GM21576 (cell line): ENCODE measurements around the gene CA5A.
A peak's percentile ranks its signal among the peaks of the same experiment; 100 is the strongest.

Source experiments
- ATAC-seq: cut with Tn5 transposase; IDR thresholded peaks from one replicate; pipeline ENCODE4 v1.9.1; 2021; ENCODE audit warnings: mild to moderate bottlenecking, moderate library complexity; ENCODE audit not compliant: unreplicated experiment

The CA5A gene

DNA sequence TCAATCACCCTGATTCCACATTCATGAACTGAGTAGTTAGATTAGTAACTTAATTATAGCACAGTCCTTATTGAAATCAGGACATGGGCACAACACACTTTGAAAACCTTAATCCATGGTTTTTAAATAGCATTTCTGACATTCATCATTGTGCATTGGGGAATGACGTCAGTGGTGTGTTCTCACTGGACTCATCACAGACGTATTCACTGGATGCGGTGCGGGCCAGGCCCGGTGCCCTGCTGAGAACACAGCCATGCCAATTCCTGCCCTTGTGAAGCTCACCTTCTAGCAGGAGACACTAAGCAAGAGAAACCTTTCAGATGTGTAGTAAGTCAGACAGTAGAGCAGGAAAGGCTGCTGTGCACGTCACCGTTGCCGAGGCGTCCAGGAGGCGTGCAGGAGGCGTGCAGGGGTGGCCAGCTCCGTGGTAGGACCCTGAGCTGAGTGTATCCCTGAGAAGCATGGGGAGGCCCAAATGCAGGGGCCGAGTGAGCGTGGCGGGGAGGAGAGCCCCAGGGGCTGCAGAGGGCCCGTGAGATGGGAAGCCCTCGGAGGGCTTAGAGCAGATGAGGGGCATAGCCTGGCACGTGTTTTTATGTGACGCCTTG, 27.8 kb upstream of the CA5A start:
- ATAC-seq, result no peak

GRCh38 chr16:87963400-87963799, 27.1 kb upstream of the CA5A start:
- no peak for ATAC-seq

DNA sequence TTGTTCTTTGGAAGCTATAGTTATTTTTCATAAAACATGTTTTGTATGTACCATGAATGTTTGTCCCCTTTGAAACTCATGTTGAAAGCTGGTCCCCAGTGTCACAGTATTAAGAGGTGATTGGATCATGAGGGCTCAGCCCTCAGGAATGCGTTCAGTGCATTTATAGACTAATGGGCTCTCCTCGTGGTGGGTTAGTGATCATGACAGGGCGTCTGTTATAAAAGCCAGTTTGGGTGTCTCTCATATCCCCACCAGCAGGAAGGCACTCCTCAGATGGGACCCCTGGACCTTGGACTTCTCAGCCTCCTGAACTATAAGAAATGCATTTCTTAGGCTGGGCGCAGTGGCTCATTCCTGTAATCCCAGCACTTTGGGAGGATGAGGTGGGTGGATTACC, 25.3 kb upstream of the CA5A start:
- ATAC-seq, result no peak

GRCh38 chr16:87960852-87961251, 24.5 kb upstream of the CA5A start:
- no peak for ATAC-seq

DNA sequence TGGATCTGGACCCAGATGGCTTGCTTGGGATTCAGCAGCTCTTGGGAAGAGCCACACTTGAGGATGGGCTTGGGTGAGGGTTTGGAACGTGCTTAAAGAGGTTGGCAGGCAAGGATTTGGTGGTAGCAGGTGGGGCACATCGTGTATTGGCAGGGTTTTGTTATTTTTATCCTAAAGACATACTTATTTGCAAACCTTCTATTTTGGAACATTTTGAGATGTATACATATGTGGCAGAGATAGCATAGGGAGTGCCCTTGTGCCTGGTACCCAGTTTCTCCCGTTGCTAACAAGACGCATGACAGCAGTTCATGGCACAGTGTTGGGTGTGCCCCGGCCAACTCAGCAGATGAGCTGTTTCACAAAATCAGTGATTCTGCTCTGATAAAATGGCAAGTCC, 24.0 kb upstream of the CA5A start:
- no peak for ATAC-seq

- no peak for ATAC-seq
Observed at GRCh38 chr16:87959391-87959990, 23.2 kb upstream of the CA5A start.

GRCh38 chr16:87958632-87959031, 22.3 kb upstream of the CA5A start:
- no peak for ATAC-seq

- no peak for ATAC-seq
Observed at GRCh38 chr16:87957296-87958094, 21.2 kb upstream of the CA5A start.

GRCh38 chr16:87956365-87957231, 20.3 kb upstream of the CA5A start:
- ATAC-seq, result peak; percentile 41

DNA sequence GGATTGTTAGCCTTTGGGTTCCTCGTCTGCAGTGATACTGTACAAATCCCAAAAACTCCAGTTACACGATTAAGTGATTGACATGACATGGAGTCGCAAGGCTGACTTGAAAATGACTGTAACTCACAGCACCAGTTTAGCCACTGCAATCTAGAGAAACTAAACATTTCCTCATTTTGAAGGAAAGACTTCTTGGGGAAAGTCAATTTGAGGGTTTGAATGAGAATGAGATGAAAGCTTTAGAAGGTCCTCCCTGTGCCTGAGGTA, 19.7 kb upstream of the CA5A start:
- ATAC-seq, result no peak

GRCh38 chr16:87955302-87956097, 19.2 kb upstream of the CA5A start:
- no peak for ATAC-seq

- no peak for ATAC-seq
Observed at GRCh38 chr16:87954826-87955225, 18.5 kb upstream of the CA5A start.

DNA sequence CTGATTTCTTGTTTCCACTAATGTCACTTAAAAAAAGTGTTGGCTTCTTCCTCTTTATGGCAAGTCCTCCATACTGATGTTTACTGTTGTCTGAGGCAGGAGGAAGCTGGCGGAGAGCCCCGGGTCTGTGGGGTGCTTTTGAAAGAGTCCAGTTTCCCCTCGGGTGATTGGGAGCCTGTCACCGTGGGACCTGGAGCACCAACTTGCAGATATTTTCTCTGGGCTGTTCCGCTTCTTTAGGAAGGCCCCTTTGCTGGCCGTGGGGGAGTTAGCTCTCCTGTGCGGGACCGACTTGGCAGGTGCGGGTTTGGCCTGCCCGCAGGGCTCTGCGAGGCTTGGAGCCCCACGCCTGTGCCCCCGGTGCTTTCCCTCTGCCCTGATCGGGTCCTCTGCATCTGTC, 18.0 kb upstream of the CA5A start:
- no peak for ATAC-seq

- ATAC-seq, result no peak
Observed at GRCh38 chr16:87953308-87954215, 17.2 kb upstream of the CA5A start.

- ATAC-seq, result no peak
Observed at GRCh38 chr16:87952751-87953150, 16.4 kb upstream of the CA5A start.

DNA sequence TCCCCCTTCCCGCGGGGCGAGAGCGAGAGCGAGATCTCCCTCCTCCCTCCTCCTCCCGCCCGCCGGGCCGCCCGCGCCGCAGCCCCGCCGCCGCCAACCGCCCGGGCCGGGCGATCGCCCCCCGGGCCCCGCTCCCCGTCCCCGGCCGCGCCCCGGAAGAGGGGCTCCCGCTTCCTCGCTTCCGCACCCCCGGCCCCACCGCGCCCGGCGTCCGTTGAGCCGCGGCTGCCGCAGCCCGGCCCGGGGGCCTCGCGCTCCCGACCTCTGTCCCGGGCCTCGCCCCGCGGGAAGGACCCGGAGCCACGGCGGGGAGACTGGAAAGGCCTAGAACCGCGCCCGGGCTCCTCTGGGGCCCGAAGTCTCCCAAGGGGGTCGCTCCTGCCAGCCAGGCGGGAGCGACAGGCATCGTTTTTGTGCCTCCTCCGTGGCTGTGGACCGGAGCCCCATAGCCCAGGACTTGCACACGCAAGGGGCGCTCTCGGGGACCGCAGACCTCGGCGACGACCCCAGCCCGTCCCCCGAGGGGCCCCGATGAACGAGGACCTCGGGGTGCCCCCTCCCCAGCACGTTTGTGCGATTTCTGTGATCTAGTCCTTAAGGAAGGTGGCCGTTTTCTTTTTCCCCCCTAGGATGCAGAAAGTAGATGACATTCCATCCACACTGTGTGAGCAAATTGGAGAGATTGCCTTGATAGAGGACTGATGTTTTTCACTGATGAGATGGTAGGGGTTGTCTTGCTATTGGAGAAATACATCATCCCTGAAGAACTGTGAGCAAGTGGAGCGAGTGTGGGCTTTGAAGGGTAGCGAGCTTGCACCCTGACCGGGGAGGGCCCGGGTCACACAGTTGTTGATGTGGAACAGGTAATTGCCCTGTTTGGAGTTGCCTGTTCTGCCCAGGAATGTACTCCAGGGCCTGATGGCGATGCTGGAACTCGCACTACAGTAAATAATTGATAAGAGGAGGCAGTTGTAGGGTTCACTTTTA, 15.5 kb upstream of the CA5A start:
- peak; percentile 1 for ATAC-seq

GRCh38 chr16:87950765-87951551, 14.6 kb upstream of the CA5A start, which contains the start of gene BANP:
TSS of gene BANP (plus strand) at chr16:87951434. CDS start at chr16:87975116, 23,682 bp downstream.
- ATAC-seq, result peak; percentile 83
